ENCODE results near the gene SEZ6L2. TPM values are rescaled to one million over a fixed set of nuclear protein-coding genes. Genes with fewer than 3 reads are reported as not detected.

The SEZ6L2 gene
- total RNA-seq, 1 donor from 2014 or later: 69.6 TPM

GRCh38 chr16:29848420-29849297 lies 50.7 kb downstream of the SEZ6L2 start:
- no peaks in the 10 kb centered on the region for H3K4me1 ChIP-seq (ENCODE audit: insufficient read depth, low read length)
- FAIRE-seq (no peak), DNase-seq (ENCODE audit: low read depth) (no peak)
- H3K9me3 Mint-ChIP-seq (ENCODE audit: unreplicated experiment): no peaks in the 10 kb centered on the region
- H3K79me2 ChIP-seq (ENCODE audit: insufficient read depth, low read length): no peaks in the 10 kb centered on the region
- H3K27me3 Mint-ChIP-seq (ENCODE audit: low read depth, unreplicated experiment): peaks cover 5% of the 10 kb centered on the region
- H3K4me3 Mint-ChIP-seq (ENCODE audit: unreplicated experiment): no peak overlapping the region
- no peak overlapping the region for H2AFZ ChIP-seq (ENCODE audit: low read depth, low read length)
- TF ChIP-seq CTCF (IDR thresholded peaks at IDR 0.05; ENCODE audit: insufficient read depth, low read depth, low read length) (peak; percentile 58), EZH2 (IDR thresholded peaks at IDR 0.05; ENCODE audit: insufficient read depth, low read length) (no peak)
- no peak overlapping the region for H3K27ac ChIP-seq (ENCODE audit: low read depth, low read length)
- H3K27ac Mint-ChIP-seq (ENCODE audit: unreplicated experiment): peak overlapping the region; percentile 41
- no peak overlapping the region for H3K4me2 ChIP-seq (ENCODE audit: low read length)
- no peaks in the 10 kb centered on the region for H3K9me3 ChIP-seq (ENCODE audit: insufficient read depth, low read depth, low read length)
- H4K20me1 ChIP-seq (ENCODE audit: insufficient read depth, low read length): peaks cover 10% of the 10 kb centered on the region
- H3K4me1 Mint-ChIP-seq (ENCODE audit: low read depth, unreplicated experiment): peaks cover 5% of the 10 kb centered on the region
- no peaks in the 10 kb centered on the region for H3K27me3 ChIP-seq (ENCODE audit: insufficient read depth, low read length)
- no peak overlapping the region for H3K4me3 ChIP-seq (ENCODE audit: insufficient read depth, low read depth, low read length)
- peaks cover 12% of the 10 kb centered on the region for H3K36me3 Mint-ChIP-seq (ENCODE audit: low read depth, unreplicated experiment)
- H3K36me3 ChIP-seq (ENCODE audit: insufficient read depth, low read length): peaks cover 20% of the 10 kb centered on the region
- no peak overlapping the region for H3K9ac ChIP-seq (ENCODE audit: low read length)

GRCh38 chr16:29845656-29846055 lies 53.7 kb downstream of the SEZ6L2 start:
- Mint-ChIP-seq H3K4me1 (ENCODE audit: low read depth, unreplicated experiment) (peaks cover 5% of the 10 kb centered on the region), H3K4me3 (ENCODE audit: unreplicated experiment) (no peak overlapping the region), H3K36me3 (ENCODE audit: low read depth, unreplicated experiment) (peaks cover 17% of the 10 kb centered on the region), H3K27me3 (ENCODE audit: low read depth, unreplicated experiment) (peaks cover 5% of the 10 kb centered on the region), H3K27ac (ENCODE audit: unreplicated experiment) (peak overlapping the region; percentile 69), H3K9me3 (ENCODE audit: unreplicated experiment) (no peaks in the 10 kb centered on the region)
- no peak overlapping the region for H3K27ac ChIP-seq (ENCODE audit: low read depth, low read length)
- DNase-seq (ENCODE audit: low read depth) (no peak), FAIRE-seq (no peak)
- H3K27me3 ChIP-seq (ENCODE audit: insufficient read depth, low read length): no peaks in the 10 kb centered on the region
- no peak overlapping the region for H3K4me2 ChIP-seq (ENCODE audit: low read length)
- H4K20me1 ChIP-seq (ENCODE audit: insufficient read depth, low read length): peaks cover 13% of the 10 kb centered on the region
- H3K36me3 ChIP-seq (ENCODE audit: insufficient read depth, low read length): peaks cover 23% of the 10 kb centered on the region
- no peaks in the 10 kb centered on the region for H3K9me3 ChIP-seq (ENCODE audit: insufficient read depth, low read depth, low read length)
- no peak overlapping the region for H3K4me3 ChIP-seq (ENCODE audit: insufficient read depth, low read depth, low read length)
- H3K4me1 ChIP-seq (ENCODE audit: insufficient read depth, low read length): no peaks in the 10 kb centered on the region
- no peak overlapping the region for H3K9ac ChIP-seq (ENCODE audit: low read length)
- no peaks in the 10 kb centered on the region for H3K79me2 ChIP-seq (ENCODE audit: insufficient read depth, low read length)
- no peak overlapping the region for H2AFZ ChIP-seq (ENCODE audit: low read depth, low read length)
- no peak for TF ChIP-seq EZH2 (IDR thresholded peaks at IDR 0.05; ENCODE audit: insufficient read depth, low read length)
- no peak for TF ChIP-seq CTCF (IDR thresholded peaks at IDR 0.05; ENCODE audit: insufficient read depth, low read depth, low read length)
